HG02610 (cell line): ENCODE measurements around the gene ZFYVE28.
"Not testable (repeated sequence)": the region's sequence is repeated elsewhere in the genome, so short reads cannot be mapped to it uniquely, and the experiment has no call there.

ENCODE experiments used
- ATAC-seq: cut with Tn5 transposase; IDR thresholded peaks from one replicate; pipeline ENCODE4 v1.9.1; 2021; ENCODE audit warnings: mild to moderate bottlenecking, moderate library complexity; ENCODE audit not compliant: unreplicated experiment

ZFYVE28 gene

DNA sequence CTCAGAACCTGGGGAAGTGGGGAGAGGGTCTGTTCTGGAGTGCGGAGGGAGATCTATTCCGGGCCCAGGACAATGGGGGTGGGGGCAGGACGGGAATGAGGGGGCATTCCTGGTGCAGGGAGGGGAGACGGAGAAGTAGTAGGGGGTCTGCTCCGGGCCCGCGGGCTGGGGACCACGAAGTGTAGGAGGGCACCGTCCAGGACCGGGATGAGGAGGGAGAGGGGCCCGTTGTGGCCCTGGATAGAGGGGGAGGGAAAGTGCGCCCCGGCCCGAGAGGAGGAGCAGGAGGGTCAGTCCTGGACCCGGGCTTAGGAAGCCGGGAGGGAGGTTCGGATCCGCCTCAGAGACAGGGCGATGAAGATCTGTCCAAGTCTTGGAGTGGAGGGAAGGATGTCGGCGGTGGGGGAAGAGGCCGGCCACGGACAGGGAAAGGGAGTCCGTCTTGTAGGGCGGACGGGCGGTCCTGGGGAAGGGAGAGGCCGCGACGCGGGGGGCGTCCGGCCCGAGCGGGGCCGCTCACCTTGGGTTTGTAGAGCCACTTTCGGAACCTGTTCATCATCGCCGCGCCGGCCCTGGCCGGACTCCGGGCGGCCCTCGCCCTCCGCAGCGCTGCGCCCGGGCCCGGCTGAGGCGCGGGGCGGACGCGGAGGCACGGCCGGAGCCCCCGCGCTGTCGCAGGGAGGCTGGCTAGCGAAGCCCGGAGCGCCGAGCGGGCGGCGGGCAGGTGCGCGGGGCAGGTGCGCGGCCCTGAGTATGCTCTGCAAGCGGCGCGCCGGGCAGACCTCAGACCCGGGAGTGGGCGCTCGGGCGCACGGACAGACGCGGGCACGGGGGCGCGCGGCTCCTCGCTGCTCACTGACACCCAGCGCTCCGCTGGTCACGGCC lies at the start of gene ZFYVE28:
TSS of gene ZFYVE28 (minus strand) at position 881 of the 885 bp plus-strand sequence. CDS start at position 559, 322 bp downstream.
- ATAC-seq, result peak; percentile 23

DNA sequence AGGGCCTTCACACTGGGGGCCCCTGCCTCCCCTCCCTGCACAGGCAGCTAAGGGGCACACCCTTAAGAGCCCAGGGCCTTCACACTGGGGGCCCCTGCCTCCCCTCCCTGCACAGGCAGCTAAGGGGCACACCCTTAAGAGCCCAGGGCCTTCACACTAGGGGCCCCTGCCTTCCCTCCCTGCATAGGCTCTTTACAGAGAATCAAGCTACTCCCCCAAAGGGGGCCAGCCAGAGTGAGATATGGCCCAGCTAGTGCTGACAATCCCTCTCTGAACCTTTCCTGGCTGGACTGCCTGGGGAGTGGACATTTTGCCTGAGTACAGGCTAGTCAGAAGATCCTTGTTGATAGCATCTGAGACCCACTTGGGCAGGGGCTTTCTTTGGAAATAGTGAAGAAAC lies 47.1 kb upstream of the ZFYVE28 start:
- not testable (repeated sequence) for ATAC-seq

DNA sequence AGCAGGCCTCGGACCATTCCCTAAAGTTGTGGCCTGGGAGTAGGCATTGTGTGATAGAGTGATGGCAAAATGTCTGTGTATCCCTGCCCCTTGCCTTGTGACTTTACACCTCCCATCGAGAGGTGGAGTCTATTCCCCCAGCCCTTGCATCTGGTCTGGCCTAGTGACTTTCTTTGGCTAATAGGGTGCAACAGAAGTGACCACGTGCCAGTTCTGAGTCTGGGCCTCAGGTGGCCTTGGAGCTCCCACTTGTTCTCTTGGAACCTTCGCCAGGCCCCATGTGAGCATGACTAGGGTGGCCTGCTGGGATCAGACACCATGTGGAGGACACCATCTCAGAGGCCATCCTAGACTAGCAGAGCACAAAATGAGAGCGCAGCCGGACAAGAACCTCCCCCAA lies 46.6 kb upstream of the ZFYVE28 start:
- ATAC-seq, result no peak

DNA sequence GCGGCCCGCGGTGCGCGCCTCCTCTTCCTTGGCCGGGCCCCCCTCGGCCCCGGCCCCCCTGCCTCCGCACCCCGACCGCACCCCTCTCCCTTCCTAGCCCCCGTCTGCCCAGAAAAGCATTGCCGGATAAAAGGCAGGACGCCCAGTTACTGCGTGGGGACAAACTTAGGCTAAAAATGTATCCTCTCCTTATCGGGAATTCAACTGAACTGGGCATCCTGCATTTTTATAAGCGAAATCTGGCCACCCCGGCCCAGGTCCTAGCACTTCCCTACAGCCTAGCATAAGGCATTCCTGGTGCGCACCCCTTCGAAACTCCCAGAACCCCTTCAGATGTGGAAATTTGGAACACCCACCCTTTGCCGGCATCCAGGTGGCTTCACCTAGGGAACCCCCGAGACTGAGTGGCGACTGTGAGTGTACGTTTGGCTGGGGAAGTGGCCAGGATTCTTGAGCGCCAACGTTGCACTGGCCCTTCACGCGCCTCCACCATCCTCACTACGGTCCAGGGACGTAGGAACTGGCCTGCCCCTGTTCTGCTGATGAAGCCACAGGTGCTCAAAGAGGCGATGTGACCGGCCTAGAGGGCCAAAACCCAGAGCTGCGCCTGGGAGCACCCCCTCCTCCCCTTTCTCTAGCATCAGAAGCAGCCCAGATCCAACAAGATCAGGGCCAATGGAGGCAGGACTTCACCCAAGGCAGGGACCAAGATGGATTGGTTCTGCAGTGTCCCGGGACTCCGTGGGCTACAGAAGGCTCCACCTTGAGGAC lies 44.7 kb upstream of the ZFYVE28 start:
- ATAC-seq, result no peak

DNA sequence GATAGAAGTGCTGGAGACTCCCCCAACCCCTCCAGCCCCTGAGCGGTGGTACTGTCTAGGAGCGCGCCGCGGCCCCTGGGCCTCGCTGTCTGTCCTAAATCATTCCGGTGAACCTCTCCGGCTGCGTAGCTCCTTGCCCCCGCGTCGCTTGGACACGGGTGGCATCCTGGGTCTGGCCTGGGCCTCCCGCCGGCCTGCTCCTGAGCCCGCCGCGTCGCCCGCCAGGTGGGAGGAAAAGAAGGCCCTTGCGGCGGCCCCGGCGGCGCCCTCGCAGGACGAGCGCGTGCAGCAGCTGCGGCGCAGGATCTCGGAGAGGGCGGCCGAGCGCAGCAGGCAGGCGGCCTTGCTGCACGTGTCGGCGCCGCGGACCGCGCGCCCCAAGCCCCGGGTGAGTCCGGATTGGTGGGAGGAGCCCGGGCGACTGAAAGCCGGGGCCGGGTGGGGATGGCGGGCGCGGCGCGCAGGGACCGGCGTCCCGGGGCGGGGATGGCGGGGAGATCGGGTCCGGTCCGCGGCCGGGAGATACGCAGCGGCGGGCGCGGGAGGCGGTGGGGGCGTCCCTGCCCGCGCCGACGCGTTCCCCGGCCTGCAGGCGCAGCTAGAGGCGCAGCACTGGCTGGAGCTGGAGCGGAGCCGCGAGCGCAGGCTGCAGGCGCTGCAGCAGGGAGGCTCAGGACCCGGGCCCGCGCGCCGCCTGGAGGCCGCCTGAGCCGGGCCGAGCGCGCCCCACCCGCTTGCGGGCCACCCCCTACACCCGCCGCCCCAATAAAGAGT lies 44.0 kb upstream of the ZFYVE28 start:
- ATAC-seq, result peak; percentile 79

DNA sequence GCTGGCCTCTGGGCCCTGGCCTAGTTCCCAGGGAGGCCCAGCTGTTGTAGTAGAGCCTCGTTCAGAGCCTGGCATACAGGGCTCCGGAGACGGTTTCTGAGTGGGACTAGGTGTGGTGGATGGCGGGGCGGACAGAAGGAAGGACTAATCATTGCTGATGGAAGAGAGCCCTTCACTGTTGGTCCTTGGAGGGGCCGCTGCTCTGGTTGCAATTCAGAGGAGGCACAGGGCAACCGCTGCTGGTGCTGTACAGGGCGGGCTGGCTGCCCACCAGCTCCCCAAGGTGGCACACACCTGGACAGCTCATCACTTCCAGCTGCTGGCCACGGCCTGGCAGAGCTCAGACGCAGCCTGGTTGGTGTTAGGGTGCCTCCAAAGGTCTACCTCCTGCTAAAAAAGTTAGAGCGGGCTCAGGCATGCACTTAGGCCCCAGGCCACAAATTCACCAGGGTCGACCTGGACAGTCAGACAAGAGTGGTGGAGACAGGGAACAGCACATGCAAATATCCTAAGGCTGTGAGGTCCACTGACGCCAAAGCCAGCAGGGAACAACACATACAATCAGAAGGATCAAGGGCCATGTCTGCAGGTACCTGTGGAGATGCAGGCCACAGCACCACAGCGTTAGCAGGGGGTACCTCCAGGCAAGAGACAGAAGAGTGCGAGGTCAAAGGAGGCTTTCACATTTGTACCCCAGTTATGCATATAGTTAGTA lies 43.0 kb upstream of the ZFYVE28 start:
- ATAC-seq, result no peak

DNA sequence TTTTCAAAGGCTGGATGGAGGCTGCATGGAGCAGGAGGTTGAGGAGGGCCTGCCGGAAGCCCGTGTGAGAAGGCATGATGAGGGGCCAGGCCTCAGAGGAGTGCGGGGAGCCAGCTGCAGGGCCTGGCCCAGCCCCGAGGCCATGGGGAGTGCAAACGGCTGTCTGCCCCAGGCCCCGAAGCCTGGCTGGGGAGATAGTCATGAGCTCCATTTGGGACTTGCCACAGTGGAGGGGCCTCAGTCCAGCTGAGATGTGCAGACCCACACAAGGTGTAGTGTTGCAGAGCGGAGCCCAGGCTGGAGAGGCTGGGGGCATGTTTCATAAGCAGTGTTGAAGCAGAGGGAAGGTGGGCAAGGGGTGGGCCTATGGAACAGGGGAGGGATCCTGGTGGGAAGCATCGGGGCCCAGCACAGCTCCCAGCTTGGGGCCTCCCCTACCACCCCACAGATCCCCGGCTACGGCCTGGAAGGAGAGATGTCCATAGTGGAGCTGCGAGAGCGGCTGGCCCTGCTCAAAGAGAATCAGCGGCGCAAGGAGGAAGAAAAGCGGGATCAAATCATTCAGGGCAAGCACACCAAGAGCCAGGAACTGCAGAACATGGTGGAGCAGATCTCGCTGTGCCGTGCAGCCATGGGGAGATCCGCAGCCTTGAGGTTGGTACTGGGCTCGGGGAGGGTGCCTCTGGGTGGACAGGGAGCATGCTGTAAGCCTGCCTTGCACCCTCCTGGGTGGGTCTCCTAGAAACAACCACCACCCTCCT lies 41.3 kb upstream of the ZFYVE28 start:
- ATAC-seq, result no peak

DNA sequence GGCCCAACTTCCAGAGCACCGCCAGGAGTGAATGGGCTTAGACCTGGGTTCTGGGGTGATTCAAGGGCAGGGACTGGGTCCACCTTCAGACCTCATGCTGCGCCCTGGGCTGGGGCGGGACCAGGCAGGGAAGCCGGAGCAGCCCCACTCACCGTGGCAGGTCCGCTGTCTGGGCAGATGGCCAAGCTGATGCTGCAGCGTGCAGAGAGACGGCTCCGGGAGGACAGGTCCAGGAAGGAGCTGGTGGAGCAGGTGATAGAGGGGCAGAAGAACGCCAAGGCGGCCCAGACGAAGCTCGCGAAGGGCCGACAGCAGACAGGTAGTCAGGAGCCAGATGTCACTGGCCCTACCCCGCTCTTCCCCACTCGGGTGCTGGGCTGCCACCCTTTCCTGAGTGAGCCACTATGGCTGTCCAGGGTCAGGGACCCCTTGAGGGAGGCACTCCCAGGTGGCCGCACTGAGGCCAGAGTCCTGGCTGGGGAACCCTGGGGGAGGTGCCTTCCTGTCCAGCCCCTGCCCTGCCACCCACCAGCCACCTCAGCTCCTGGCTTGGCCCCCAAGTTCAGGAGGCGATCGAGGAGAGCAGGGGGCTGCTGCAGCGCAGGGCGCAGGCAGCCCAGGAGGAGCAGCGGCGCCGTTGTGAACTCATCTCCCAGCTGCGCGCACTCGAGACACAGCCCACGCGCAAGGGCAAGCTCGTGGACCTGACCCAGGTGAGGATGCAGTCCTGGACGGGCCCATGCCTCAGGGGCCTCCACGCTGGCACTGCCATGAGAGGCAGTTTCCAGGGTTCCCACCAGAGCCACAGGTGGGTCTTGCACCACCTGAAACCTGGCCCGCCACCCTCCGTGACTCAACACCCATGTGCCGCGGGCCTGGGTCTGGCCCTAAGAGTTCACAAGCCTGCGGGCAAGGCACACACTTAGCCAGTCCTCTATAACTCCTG lies 40.4 kb upstream of the ZFYVE28 start:
- no peak for ATAC-seq

DNA sequence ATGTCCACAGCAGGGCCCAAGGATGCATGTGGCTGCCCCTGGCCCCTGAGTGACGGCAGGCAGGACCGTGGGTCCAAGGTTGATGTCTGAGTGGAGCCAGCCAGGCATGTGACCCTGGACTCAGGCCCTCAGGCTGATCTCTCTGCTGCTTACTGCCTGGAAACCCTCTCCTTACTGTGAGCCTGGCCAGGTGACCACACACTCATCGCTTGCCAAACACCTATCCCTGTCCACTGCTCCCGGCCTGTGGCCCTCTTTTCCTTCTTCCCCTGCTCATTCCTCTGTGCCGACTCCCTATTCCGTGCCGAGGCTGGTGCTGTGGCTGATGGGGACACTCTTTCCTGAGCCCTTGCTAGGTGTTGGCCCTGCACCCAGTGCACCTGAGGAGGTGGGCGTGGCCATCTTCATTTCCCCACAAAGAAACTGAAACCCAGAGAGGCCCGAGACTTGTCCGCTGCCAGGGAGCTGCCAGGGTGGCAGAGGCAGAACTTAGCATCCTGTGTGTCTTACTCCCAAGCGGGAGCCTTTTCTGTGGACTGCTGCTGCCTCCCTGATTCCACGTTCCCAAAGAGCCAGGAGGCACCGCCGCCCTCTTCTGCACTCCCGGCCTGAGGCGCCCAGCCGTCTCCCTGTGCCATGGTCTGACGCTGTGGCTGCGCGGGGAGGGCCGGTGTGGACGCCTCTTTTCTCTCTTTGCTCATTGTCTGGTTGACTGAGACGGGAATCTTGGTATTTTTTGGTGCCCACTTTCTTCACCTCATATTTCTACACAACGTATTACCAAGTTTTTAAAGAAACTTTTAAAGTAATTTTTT lies 39.2 kb upstream of the ZFYVE28 start:
- no peak for ATAC-seq

DNA sequence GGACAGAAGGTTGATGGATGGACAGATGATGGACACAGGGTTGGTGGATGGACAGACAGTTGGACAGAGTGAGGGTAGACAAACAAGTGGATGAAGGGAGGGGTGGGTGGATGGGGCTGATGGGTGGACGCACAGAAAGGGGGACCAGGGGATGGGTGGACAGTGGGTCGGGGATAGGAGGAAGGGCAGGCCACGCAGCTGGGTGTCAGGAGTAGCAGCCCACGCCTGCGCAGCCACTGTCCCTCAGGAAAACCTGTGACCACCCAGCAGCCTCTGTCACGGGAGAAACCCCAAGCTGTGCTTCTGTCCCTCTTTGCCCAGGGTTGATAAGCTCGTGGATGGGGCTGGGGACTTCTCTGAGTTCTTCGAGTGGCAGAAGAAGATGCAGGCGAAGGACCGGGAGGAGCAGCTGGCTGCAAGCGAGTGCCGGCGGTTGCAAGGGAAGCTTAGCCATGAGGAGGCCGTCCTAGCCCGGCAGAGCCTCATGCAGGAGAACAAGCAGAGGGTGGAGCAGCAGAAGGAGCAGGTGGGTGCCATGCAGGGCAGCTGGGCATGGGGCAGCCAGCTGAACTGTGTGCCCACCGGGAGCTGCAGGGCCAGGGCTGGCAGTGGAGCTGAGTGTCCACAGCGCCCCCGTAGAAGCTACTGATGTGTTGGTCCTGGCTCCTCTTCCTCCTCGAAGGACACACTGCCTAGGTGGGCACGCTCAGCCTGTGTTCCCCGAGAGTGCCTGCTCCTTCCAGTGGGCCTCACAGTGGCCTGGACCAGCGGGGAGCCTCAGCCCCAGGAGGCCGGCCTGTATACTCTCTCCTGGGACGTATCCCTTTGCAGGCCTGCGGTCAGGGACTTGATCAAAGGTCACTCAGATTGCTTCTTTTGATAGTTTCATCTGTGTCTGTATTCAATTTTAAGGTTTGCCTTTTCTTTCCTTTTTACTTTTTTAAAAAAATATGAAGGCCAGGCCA lies 33.7 kb upstream of the ZFYVE28 start:
- ATAC-seq, result no peak

DNA sequence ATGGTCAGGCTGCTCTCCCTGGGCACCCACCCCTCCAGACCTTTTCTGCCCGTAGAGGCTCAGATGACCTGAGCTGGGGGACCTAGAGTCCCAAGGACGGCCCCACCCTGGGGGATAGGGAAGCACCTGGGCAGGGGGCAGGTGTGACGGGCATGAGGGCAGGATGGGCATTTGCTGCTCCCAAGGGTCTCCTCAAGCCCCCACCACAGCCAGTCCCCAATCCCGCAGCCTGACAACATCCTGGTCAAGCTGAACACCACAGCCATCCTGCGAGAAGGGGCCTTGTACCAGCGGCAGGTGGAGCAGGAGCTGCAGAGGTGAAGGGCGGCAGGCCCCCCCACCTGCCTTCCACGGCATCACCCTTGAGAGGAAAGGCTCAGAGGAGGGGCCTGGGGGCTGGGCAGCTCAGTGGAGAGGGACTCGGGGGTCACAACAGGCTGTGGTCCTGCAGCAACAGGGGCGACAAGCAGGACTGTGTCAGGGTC lies 32.6 kb upstream of the ZFYVE28 start:
- no peak for ATAC-seq

DNA sequence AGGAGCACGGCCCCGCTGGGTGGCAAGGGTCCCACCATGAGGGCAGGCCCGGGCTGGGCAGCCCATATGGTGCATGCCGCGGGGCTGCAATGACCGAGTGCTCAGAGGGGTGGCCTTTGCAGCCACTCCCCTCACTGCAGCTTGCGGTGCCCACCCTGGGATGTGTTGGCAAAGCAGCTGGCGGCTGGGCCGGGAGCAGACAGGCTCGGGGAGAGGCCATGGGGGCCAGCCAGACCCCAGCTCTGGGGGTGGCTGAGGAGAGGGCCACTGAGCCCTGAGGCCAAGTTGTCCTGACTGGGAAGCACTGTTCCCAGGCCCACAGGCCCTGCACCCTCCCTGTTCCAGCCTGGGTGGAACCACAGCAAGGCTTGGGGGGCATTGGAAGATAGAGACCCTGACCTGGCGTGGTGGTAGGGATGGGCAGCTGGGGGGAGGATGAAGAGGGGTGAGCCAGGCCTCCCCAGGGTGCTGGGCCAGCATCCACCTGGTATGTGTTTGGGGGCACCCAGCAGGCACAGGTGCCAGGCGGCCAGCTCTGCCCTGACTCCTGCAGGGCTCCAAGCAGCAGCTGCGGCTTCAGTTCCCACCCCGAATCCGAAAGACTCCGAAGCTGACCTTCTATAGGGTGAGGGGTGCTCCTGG lies 32.1 kb upstream of the ZFYVE28 start:
- no peak for ATAC-seq

DNA sequence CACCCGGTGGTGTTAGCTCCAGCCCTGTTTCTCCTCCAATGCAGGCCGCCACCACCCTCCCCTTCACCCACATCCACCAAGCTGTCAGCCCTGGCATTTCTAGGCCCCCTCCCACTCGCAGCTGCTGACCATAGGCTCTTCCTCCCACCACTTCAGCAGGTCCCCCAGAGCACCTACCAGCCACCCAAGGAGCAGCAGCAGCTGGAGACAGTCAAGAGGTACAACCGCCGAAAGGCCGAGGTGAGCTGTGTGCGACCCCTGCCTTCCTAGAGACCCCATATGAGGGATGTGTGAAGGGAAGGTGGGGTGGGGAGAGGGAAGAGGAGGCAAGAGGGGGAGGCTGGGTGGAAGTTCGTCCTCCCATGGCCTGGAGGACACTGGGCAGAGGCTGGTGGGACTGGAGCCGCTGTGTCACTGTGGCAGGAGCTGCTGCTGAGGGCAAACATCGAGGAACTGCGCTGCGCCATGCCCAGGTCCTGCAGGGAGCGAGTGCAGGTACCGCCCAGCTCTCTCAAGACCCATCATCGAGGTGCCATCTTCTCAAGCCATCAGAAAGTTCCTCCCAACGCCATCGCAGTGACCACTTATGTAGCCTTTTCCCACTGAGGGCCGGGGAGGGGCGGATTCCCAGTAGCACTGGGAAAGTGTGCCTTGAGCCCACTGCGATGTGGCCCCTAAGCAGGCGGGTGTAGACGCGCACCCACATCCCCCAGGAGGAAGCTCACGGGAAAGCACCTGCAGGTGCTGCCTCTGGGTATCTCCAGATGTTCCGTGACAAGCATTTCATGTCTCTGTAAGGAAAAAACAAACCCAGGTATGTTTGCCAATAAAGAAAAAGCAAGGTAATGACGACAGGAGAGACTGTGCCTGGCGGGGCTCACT lies 31.3 kb upstream of the ZFYVE28 start:
- ATAC-seq, result no peak

DNA sequence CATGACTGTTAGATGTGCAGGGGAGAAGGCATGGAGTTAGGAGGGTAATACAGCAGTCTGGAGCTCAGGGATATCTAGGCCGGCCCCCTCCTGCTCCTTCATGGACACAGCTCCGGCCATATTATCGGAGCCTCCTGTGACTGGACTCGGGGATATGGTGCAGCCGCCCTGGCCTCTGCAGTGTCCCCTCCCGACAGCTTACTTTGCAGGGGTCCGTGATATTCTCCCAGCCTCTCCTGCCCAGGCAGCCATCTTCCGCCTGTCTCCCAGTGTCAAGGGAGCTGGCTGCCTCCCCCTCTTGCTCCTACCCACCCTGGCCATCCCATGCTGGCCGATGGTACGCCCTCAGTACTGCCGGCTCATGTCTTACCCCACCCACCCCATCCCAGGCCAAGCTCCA lies 30.6 kb upstream of the ZFYVE28 start:
- ATAC-seq, result no peak

DNA sequence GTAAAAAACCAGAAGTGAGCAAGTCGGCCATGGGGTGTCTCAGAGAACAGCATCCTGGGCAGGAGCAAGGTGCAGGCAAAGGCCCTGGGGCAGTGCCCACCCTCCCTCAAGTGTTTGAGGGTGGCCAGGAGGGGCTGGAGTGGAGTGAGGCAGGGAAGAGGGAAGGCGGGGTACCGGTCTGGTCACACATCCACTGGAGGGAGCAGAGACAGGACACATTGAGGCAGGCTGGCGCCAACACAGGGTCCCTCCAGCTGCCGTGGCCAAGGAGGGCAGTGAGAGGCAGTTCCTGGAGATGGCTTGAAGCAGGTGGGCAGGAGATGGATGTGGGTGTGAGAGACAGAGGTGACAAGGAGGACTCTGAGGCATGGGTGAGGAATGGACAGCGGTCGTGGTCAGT lies 30.1 kb upstream of the ZFYVE28 start:
- ATAC-seq, result no peak
